HCT116 (cell line): ENCODE data around the gene DRGX. TPM values are rescaled to one million over a fixed set of nuclear protein-coding genes. Genes with fewer than 3 reads are reported as not detected.

Source experiments
- RAD21 ChIP-seq: IDR thresholded peaks from 2 replicates; pipeline ENCODE4 v1.6.1; 2012; ENCODE audit warnings: low read depth, mild to moderate bottlenecking
- total RNA-seq: library from RNA; stranded (reverse); gene quantifications from one replicate; pipeline ENCODE4 v1.2.1, GENCODE V29; 2021; ENCODE audit not compliant: unreplicated experiment

Gene DRGX
- total RNA-seq, 1 experiment from 2014 or later: not detected

- no peak for TF ChIP-seq RAD21
These were observed 81.1 kb downstream of the DRGX start (continued) for GRCh38 chr10:49314806-49315205.

Other genes with a start within 250 kb of the DRGX start
- gene TMEM273, start 207.7 kb downstream of the DRGX start, total RNA-seq: not detected
- gene C10orf71, start 96.9 kb downstream of the DRGX start, total RNA-seq: not detected
- 16.4 TPM for gene ERCC6, start 143.0 kb upstream of the DRGX start, total RNA-seq
- not detected for gene SLC18A3, start 214.2 kb upstream of the DRGX start, total RNA-seq
- gene CHAT, start 217.9 kb upstream of the DRGX start, total RNA-seq: not detected